Epithelial cell of proximal tubule (primary cell): Measurements from ENCODE around the gene PLXNA4. TPM values are rescaled to one million over a fixed set of nuclear protein-coding genes. Genes with fewer than 3 reads are reported as not detected.

Experiments
- DNase-seq: peaks from one replicate; pipeline ENCODE4 v3.0.0-alpha.2; 2011; ENCODE audit warnings: low read depth
- H3K4me3 ChIP-seq: 2 replicates; pipeline ENCODE4 v1.5.1; 2011; ENCODE audit warnings: low read depth, mild to moderate bottlenecking, low read length
- CTCF ChIP-seq: conservative IDR thresholded peaks from 2 replicates; pipeline ENCODE4 v1.5.1; 2012; ENCODE audit warnings: low read depth, mild to moderate bottlenecking, low read length
- total RNA-seq: library from RNA; depleted of rRNA; stranded (reverse); fragments of >200 nt; gene quantifications from 2 replicates; pipeline ENCODE4 v1.2.3, GENCODE V29; 2015

PLXNA4 gene
- total RNA-seq, 1 donor from 2014 or later: not detected

GRCh38 chr7:132257253-132257652, 319.0 kb downstream of the PLXNA4 start:
- H3K4me3 ChIP-seq: no peak overlapping the region
- TF ChIP-seq CTCF: no peak
- DNase-seq: no peak

GRCh38 chr7:132256721-132257212, 319.5 kb downstream of the PLXNA4 start:
- TF ChIP-seq CTCF: no peak
- DNase-seq: no peak

GRCh38 chr7:132255898-132256297, 320.4 kb downstream of the PLXNA4 start:
- DNase-seq: no peak
- H3K4me3 ChIP-seq: no peak overlapping the region
- TF ChIP-seq CTCF: no peak

More at GRCh38 chr7:132256721-132257212, 319.5 kb downstream of the PLXNA4 start:
- no peak overlapping the region for H3K4me3 ChIP-seq

- DNase-seq: no peak
- no peak overlapping the region for H3K4me3 ChIP-seq
- no peak for TF ChIP-seq CTCF
These were observed 321.0 kb downstream of the PLXNA4 start for GRCh38 chr7:132255115-132255797.

GRCh38 chr7:132254455-132254854, 321.8 kb downstream of the PLXNA4 start:
- no peak overlapping the region for H3K4me3 ChIP-seq
- no peak for DNase-seq
- no peak for TF ChIP-seq CTCF

- no peak for TF ChIP-seq CTCF
- no peak for DNase-seq
- H3K4me3 ChIP-seq: no peak overlapping the region
These were observed 323.5 kb downstream of the PLXNA4 start for GRCh38 chr7:132252793-132253100.

- TF ChIP-seq CTCF: no peak
- DNase-seq: no peak
- H3K4me3 ChIP-seq: no peak overlapping the region
These were observed 325.0 kb downstream of the PLXNA4 start for GRCh38 chr7:132251327-132251659.
